Hematopoietic multipotent progenitor cell (in vitro differentiated cells): ENCODE measurements around the gene LCE1F. TPM values are rescaled to one million over a fixed set of nuclear protein-coding genes. Genes with fewer than 3 reads are reported as not detected.

Source experiments
- DNase-seq, 3 donors: peaks; one replicate each; pipeline ENCODE4 v3.0.0-alpha.2; 2011 to 2015; ENCODE audit warnings: low read depth in 2 of 3, low spot score in 2 of 3
- total RNA-seq: library from RNA; depleted of rRNA; stranded (reverse); fragments of >200 nt; gene quantifications from one replicate; pipeline ENCODE4 v1.2.3, GENCODE V29; 2012

The LCE1F gene
- not detected for total RNA-seq

DNA sequence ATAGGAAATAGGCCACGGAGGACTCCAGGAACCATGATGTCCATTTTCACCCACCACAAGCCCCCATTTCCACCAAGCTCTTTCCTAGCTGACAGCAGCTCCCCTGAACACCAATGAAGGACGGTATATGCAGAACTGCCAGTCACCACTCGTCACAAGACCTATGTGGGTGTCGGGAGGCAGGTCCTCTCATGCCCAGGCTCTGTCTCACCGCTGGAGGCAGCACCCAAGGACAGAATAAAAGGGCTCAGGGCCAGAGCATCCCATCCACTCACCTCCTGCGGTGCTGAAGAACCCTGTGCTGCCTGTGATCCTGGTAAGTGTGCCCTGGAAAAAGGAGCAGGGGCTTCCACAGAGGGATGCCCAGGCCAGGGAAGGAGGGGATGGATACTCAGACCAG lies at the start of gene LCE1F:
Gene LCE1F, plus strand, starts transcription at position 266 of the 400 bp plus-strand sequence. CDS start 1,232 bp downstream, outside the sequence.
- no peak for DNase-seq

DNA sequence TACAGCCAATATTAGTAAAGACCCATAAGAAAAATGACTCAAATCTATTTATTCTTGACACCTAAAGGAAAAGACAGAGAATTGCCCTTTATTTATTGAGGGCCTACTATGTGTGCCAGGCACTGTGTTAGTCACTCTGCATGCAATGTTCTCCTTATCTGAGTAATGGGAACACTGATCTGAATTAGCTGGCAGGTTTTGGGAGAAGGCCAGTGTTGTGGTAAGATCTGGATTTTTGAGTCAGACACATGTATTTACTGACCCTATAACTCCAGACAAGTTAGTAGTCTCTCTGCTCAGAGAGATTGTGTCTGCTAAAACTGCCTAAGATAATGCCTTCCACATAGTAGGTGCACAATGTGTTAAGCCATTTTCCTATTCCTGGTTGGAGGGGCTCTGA lies 49.7 kb upstream of the LCE1F start:
- DNase-seq: no peak

DNA sequence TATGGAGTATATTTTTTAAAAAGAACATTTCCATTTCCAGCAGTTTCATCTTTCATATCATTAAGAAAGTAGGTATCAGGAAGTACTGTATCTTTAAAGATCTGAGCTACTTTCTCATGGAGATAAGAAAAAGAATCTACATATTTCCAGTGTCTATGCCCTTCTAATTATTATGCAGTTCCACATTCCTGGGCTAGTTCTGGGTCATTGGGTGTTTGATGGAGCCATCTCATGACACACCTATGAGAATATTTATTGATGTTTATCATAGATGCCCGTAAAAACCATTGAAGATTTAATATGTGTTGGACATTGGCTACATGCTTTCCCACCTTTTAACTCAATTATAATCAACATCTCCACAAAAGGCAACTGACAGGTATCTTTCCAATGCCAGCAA lies 46.0 kb upstream of the LCE1F start:
- DNase-seq: no peak

GRCh38 chr1:152735648-152736047 lies 39.3 kb upstream of the LCE1F start:
- DNase-seq: no peak

DNA sequence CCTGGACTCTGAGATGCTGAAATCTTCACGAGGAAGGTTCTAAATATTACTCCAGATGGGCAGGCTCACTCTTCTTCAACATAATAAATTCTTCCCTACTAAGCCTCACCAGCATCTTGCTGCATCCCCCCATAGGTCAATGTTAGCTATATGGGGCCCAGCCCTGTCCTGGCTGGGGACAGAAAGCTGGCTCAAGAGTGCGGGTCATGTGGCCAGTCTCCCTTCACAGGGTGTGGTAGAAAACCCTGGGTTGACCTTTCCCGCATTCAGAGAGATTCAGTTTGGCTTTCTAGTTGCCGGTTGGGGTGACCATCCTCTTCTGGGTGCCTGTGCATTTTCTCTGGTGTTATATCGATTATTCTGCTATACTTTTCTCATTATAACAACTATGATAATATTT lies 36.9 kb upstream of the LCE1F start:
- no peak for DNase-seq

GRCh38 chr1:152739841-152740240 lies 35.1 kb upstream of the LCE1F start:
- DNase-seq: no peak

GRCh38 chr1:152741656-152742055 lies 33.3 kb upstream of the LCE1F start:
- DNase-seq: no peak

DNA sequence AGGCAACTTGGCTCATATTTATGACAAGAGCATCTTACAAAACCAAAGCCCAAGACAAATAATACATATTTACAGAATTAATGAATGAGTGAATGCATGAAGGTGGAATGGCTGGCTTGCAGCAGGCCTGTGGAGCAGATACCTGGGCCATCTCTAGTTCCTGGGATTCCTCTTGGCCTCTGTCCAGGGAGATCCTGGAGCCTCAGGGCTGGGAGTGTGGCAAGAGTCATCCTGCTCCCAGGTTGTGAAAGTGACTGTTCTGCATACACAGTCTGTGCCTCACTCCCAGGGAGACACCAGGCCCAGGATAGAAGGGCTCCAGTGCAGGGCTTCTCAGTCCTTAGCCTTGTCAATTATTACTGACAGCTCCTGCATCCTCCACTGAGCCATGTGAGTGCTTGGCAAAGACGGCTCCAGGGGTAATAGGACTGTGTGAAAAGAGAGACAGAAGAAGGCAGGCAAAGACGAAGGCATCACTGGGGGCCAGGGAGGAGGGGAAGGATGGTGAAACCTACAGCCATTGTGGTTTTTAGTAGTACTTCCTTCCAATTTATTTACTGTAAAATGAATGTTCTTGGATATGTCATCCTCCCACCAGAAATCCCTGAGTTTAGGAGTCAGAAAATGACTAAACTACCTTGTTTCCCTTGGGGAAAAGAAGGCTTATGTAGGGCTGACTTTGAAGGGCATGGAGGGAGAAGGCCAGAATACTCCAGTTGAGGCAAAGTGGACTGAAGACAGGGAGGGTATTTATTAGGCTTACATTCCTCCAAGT lies 31.4 kb upstream of the LCE1F start:
- DNase-seq: no peak

DNA sequence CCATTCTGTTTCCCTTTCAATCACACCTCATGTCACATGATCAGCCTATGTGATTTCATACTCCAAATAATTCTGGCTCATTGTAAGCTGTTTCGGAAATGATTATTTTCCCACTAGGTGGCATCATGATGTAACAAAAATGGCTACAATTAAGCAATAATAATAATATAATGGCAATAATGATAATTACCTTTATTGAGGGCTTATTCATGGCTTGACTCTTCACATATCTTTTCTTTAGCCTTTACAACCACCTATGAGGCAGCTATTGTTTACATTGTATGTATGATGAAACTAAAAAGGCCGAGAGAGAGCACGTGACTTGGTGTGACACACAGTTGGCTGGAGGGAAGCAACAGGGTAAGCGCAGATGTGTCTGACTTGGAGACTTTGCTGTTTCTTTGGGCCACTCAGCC lies 29.6 kb upstream of the LCE1F start:
- DNase-seq: no peak

GRCh38 chr1:152745765-152746444 lies 29.0 kb upstream of the LCE1F start:
- no peak for DNase-seq

DNA sequence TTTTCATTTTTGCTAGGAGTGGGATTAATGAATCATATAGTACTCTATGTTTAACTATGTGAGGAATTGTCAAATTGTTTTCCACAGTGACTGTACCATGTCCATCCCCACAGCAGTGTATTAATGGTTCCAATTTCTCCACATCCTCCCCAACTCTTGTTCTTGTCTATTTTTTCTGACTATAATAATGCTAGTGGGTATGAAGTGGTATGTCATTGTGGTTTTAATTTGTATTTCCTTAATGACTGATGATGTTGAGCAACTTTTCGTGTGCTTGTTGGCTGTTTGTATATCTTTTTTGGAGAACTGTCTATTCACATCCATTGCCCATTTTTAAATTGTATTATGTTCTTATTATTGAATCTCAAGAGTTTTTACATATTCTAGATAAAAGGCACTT lies 27.1 kb upstream of the LCE1F start:
- no peak for DNase-seq

DNA sequence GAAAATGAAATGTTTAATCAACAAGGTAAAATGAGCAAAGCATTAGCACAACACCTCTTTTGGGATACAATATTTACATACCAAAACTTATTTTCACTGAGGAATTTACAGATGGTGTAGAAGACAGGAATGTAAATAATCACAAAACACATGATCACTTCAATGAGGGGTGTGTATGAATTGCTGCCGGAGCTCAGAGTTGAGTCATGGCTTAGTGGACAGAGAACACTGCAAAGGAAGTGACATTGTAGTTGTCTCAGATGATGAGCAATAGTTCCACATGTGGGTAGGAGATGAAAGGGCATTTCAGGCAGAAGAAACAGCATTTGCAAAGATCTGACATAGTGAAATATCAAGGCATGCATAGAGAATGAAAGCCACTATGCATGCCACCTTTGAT lies 22.7 kb upstream of the LCE1F start:
- no peak for DNase-seq

GRCh38 chr1:152753586-152753985 lies 21.4 kb upstream of the LCE1F start:
- no peak for DNase-seq

DNA sequence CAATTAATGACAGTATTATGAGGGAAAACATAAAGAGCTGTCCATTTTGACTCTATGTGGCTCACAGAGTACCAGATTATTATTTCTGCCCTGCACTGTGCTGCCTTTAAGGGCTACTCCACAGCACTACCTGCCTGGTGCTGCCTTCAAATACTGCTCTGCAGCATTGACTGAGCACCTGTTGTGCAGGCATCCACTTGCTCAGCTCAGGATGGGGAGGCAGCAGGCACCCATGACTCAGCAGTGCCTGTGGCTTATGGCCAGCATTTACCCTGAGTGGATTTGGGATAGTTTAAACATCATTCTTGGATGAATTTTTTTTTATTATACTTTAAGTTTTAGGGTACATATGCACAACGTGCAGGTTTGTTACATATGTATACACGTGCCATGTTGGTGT lies 18.1 kb upstream of the LCE1F start:
- DNase-seq: no peak

DNA sequence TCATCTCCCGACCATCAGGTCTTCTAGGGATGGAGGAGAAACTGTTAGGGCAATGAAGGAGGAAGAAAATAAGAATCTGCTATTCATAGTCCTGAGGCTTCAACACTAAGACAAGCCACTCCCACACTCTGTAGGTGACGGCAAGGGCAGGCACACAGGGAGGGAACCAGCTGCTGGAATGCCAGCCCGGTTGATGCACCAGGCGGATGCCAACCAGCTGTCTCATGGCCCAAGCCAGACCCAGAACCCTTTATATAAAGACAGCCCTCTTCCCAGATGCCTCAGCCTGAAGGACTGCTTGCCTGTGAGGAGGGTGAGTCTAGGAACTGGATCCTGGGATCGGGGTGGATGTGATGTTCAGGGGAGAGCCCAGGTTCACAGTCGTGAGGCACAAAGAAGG lies 17.2 kb upstream of the LCE1F start, which contains the start of gene KPRP:
Gene KPRP, plus strand, starts transcription at position 279 of the 400 bp plus-strand sequence. CDS start 1,564 bp downstream, outside the sequence.
- DNase-seq: no peak

- no peak for DNase-seq
Observed at GRCh38 chr1:152758636-152759035, 16.3 kb upstream of the LCE1F start.

DNA sequence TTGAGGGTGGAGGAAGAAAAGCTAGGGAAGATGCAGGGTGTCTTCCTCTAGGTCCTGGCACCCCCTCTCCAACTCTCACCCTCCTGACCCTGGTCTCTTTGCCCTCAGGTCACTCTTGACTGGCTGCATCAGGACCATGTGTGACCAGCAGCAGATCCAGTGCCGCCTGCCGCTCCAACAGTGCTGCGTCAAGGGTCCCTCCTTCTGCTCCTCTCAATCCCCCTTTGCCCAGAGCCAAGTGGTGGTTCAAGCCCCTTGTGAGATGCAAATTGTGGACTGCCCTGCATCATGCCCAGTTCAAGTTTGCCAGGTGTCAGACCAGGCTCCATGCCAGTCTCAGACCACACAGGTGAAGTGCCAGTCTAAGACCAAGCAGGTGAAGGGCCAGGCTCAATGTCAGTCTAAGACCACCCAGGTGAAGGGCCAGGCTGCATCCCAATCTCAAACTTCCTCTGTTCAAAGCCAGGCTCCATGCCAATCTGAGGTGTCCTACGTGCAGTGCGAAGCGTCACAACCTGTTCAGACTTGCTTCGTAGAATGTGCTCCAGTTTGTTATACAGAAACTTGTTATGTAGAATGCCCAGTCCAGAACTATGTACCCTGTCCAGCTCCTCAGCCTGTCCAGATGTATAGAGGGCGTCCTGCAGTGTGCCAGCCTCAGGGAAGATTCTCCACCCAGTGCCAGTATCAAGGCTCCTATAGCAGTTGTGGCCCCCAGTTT lies 15.3 kb upstream of the LCE1F start:
- DNase-seq: no peak

DNA sequence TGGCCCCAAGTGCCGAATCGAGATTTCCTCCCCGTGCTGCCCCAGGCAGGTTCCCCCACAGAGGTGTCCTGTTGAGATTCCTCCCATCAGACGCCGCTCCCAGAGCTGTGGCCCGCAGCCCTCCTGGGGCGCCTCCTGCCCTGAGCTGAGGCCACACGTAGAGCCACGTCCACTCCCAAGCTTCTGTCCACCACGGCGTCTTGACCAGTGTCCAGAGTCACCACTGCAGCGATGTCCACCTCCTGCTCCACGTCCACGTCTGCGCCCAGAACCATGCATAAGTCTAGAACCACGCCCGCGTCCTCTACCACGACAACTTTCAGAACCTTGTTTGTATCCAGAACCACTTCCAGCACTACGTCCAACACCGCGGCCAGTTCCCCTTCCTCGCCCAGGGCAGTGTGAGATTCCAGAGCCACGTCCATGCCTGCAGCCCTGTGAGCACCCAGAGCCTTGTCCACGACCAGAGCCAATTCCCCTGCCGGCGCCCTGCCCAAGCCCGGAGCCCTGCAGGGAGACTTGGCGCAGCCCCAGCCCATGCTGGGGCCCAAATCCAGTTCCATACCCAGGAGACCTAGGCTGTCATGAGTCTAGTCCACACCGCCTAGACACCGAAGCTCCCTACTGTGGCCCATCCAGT lies 14.3 kb upstream of the LCE1F start:
- no peak for DNase-seq

DNA sequence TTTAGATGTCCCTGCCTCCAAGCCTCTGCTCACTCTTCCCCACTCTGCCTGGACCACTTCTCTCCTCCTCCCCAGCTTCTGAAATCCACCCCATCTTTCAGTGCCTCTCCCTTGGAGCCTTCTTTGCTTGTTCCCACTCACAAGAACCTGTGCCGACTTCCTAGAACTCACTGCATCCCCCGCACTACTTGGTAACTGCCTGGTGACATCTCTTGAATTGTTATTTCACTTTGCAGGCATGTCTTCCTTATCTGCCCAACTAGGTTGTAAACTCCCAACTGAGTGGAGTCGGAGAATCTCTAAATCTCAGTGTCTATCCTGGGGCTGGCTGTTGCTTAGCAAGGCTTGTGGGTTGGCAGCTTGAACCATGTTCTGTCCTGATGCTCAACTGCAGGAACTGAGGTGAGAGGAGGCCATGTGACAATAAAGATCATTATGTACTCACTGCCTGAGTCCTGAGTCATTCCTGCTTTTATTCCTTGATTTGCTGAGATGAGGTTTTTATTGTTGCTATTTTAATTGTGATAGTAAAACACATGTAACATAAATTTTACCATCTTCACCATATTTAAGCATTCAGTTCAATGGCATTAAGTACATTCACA lies 13.2 kb upstream of the LCE1F start:
- no peak for DNase-seq

GRCh38 chr1:152768847-152769533 lies 6.0 kb upstream of the LCE1F start:
- DNase-seq: no peak
